Right lung (tissue), 5 donors: Measurements from ENCODE around the gene C7. TPM values are rescaled to one million over a fixed set of nuclear protein-coding genes. Genes with fewer than 3 reads are reported as not detected.
"Not testable (repeated sequence)": the region's sequence is repeated elsewhere in the genome, so short reads cannot be mapped to it uniquely, and the experiment has no call there.

Experiments
- DNase-seq, 2 donors: peaks; one replicate each; pipeline ENCODE4 v3.0.0-alpha.2; 2013
- polyA plus RNA-seq, 5 donors: library from polyadenylated mRNA; unstranded; fragments of 120-200 nt; gene quantifications; one replicate each; pipeline versions ENCODE4 v1.2.1 to v1.2.3, GENCODE V29; 2013; ENCODE audit warnings: inconsistent platforms in 1 of 5, low replicate concordance in 1 of 5; ENCODE audit not compliant: insufficient read length in 5 of 5, insufficient read depth in 1 of 5

C7 gene
- polyA plus RNA-seq, 5 donors, result 406 to 534 (median 507) TPM

DNA sequence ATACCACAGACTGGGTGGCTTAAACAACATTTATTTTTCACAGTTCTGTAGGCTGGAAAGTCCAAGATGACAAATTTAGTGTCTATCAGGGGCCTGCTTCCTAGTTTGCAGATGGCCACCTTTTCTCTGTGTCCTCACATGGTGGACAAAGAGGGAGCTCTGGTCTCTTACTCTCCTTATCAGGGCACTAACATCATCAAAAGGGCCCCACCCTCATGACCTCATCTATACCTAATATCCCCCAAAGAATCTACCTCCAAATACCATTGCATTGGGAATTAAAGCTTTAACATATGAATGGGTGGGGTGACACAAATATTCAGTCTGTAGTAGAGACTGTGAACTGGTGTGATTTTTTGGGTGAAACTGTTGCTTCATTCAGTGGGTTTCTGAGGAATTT, 78.1 kb downstream of the C7 start:
- DNase-seq, result no peak

DNA sequence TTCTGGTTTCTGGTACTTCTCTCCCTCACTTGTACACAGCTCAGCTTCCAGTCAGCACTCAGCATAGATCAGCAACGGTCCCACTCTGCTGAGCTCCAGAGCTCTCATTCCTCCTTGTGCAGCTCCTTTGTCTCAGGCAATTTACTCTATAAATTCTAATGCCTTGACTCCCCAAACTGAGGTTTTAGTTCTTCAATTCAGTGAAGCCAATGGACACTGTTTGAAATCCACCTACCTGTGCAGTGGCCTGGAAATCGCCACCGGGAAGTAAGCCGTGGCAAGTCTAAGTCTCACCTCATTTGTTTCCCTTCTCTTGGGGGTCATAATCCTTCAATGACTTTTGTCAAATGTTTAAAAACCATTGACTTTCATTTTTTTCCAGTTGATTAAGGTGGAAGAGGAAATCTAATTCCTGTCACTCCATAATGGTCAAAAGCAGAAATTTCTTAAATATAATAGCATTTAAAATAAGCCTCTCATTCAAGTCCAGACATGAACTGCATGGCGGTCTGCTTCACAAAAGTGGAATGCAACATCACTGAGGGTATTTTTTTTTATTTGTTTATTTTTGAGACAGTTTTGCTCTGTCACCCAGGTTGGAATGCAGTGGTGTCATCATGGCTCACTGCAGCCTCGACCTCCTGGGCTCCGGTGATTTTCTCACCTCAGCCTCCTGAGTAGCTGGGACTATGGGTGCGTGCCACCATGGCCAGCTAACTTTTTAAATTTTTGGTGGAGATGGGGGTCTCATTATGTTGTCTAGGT, 79.6 kb downstream of the C7 start:
- DNase-seq, result no peak

DNA sequence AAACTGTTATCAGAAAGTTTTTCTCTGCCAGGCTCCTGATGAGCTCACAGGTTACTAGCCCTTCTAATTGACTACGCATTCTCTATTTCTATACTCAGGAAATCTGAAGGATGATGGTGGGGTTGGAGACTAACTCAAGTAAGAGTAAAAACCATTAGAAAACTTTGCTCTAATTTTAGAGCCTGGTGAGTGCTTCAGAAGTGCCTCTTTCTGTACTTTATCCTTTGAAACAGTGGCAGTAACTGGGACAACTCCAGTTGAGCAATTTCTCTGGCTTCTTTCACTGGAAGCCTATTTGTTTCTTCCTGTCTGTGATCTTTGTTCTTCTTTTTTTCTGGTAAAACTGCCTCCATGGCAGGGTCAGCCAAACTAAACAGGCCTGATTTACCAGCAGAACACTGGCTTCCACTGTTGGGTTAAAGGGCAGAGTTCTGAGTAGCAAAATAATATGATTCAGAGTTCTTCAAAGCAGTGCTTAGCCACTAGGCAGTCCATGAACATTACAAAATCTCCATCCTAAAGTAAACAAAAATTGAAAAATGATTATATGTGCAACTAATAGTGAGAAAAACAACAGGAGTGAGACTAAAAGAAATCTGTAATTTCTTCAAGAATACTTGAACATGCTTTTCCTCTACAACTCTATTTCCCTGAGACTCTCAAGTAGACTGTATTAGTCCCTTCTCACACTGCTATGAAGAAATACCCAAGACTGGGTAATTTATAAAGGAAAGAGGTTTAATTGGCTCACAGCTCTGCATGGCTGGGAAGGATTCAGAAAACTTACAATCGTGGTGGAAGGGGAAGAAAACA, 82.1 kb downstream of the C7 start:
- peak; percentile 81 to 89 for DNase-seq

DNA sequence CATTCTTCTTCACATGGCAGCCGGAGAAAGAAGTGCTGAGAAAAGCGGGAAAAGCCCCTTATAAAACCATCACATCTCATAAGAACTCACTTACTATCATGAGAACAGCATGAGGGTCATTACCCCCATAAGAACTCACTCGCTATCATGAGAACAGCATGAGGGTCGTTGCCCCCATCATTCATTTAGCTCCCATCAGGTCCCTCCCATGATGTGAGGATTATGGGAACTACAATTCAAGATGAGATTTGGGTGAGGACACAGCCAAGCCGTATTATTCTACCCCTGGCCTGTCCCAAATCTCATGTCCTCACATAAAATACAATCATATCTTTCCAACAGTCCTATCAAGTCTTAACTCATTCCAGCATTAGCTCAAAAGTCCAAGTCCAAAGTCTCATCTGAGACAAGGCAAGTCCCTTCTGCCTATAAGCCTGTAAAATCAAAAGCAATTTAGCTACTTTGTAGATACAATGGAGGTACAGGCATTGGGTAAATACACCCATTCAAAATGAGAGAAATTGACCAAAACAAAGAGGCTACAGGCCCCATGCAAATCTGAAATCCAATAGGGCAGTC, 82.8 kb downstream of the C7 start:
- no peak for DNase-seq

DNA sequence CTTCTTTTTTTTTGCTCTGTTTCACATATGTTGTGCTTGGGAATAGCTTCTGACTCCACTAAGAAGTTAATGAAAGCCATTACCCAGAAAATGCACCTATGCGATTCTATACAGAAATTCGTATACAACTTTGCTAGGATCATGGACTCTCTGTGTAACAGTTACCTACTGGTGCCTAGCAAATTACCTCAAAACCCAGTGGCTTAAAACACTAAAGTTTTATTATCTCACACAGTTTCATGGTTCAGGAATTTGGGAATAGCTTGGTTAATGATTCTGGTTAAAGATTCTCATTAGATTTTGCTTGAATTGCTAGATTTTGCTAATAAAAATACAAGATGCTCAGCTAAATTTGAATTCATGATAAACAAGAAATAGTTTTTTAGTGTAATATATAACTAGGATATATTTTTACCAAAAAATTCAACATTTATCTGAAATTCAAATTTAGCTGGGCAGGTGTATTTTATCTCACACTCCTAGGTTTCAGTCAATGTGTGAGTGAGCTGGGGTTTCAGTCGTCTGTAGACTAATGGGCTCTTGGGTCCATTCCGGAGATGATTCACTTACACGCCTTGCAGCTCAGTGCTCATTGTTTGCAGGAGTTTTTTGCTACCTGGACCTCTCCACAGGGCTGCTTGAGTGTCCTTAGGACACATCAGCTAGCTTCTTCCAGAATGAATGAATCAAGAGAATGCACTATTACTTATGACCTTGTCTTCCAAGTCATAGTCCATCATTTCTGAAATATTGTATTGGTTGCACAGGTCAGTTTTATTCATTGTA, 86.7 kb downstream of the C7 start:
- DNase-seq, result no peak

DNA sequence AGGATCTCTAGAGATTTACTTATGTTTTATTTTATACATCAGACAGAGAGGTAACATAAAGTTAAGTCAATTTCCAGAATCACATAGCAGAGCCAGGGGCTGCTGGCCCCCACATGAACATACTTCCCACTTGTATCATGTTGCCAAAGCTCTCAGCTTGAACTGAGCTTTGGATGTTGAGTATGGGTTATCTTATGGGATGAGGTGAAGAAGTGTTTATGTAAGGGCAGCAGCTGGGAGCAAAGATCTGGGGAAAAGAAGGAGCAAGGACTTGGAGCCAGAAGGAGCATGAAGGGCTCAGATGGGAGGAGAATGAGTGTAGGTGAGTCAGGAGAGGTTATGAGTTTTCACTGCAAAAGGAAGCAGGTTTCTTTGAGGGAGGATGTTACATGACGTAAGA, 89.8 kb downstream of the C7 start:
- DNase-seq, result no peak

DNA sequence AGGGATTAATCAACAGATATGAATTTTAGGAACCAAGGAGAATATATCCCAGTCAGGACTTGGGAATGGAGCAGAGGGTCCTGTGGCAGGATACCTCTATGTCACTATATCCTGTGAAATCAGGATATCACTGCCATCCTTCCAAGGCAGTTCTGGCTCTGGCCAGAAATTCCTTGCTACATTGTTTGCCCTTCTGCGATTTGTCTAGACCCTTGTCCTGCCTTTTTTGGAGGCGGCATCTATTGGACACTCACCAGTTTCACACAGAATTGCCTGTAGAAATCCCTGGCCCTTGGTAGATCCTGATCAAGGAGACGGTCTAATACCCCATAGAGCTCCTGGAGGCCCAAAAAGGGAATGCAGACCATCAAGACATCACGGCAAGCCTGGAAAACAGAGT, 90.7 kb downstream of the C7 start:
- DNase-seq, result no peak

DNA sequence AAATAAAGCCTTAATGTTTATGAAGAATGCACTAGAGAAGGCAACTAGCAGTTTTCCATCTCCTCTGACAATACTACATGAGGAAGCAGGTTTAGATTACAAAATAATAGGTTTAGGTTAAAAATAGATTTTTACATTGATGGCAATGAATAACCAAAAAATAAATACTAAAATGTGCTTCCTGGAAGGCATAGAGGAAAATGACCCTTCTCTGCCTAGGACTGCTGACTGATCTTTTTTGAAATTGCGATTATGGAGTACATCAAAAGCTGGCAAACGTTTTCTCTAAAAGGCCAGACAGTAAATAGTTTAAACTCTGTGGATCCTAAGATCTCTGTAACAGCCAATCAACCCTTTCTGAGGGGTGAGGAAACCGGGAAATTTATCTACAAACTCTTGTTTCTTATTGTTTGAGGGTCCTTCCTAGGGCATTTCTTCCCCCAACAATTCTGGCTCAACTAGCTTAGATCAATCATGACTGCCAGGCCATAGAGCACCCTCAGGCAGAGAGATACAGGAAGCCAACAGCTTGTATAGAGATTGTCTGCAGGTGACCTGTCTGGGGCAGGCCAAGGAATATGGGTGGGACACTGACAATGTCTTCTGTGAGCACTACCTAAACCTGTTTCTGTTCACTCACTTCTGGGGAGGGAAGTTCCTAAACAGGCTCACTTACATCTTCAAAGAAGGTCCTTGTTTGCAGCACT, 94.5 kb downstream of the C7 start:
- no peak for DNase-seq

DNA sequence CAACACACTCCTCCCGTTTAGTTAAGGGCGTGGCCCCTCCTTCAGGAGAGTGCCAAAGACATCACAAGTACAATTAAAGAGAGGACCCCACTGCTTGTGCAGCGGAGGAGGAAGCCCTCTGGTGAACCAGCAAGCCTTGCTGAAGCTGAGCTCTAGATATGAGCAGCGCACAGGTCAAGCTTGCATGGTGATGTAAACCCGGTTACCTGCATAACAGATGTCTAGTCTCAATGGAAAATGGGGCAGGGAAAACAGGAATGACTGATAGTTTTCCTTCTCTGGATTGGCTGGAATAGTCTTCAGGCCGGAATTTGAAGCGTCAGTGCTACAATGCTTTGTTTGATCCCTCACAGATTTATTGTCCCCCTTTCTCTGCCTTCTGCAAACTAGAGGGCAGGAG, 95.6 kb downstream of the C7 start:
- no peak for DNase-seq

DNA sequence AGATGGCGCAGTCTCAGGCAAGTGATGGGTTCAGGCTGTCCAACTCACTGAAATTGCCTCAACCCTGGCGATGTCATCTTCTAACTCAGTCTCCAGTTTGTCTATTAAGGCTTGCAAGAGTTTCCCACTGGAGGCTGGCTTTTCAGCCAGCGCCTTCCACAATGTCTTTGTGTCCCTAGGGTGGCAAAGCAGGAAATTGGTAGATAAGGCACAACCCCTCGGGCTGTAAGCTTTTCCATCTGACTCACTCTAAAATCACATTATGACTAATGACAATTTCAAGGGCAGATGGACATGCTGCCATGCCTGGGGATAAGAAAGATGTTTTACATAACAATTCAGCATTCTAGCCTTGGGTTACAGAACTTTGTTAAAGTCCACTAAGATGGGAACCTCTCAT, 99.9 kb downstream of the C7 start:
- no peak for DNase-seq

DNA sequence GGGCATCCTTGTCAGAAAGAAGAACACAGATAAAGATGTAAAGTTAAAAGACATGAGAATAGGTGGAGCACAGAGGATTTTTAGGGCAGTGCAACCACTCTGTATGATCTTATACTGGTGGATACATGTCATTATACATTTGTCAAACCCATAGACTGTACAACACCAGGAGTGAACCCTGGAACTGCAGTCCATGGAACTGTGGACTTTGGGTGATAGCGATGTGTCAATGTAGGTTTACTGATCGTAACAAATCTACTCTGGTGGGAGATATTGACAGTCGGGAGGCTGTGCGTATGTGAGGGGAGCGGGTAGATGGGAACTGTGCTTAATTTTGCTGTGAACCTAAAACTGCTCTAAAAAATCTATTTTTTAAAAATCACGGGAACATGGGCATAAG, 101.3 kb downstream of the C7 start:
- DNase-seq, result no peak

DNA sequence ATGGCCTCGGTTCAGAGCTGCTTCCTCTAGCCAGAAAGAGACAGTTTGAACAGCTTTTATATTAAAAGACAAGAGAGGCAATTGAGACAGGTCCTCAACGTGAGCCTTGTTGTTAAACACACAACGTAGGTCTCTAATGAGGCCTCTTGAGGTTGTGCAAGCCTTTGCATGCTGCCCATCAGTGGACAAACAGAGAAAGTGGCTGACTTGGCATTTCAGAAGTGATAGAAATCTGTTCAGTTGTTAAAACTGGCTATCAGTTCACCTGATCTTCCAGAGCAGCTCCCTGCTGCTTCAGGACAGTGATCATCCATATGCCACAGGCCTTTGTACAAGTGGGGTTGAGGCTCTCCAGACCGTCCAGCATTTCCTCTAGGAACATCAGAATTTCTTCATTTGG, 103.0 kb downstream of the C7 start:
- DNase-seq, result no peak

DNA sequence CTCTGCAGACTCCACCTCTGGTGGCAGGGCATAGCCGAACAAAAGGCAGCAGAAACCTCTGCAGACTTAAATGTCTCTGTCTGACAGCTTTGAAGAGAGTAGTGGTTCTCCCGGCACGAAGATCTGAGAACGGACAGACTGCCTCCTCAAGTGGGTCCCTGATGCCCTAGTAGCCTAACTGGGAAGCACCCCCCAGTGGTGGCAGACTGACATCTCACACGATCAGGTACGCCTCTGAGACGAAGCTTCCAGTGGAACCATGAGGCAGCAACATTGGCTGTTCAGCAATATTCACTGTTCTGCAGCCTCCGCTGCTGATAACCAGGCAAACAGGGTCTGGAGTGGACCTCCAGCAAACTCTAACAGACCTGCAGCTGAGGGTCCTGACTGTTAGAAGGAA, 113.3 kb downstream of the C7 start:
- not testable (repeated sequence) for DNase-seq

Other genes with a start within 250 kb of the C7 start
- 1 to 10 TPM; 2.2 to 4.7 (median 3.4) TPM for gene PTGER4, start 229.6 kb upstream of the C7 start, polyA plus RNA-seq
- gene TTC33, start 153.5 kb upstream of the C7 start, polyA plus RNA-seq, result 10 to 100 TPM; 20.1 to 44.6 (median 36.1) TPM
- gene PRKAA1, start 111.1 kb upstream of the C7 start, polyA plus RNA-seq, result 10 to 100 TPM; 43.9 to 90.2 (median 78.8) TPM
- 1,000 to 10,000 TPM; 2,210 to 2,870 (median 2,405) TPM for gene RPL37, start 74.3 kb upstream of the C7 start, polyA plus RNA-seq
- gene CARD6, start 68.1 kb upstream of the C7 start, polyA plus RNA-seq, result 1 to 10 TPM; 4.3 to 7.4 (median 6.7) TPM
- 1 to 10 TPM in 1 of 5 donors, under 1 TPM in 4; 0.13 to 2.7 (median 0.85) TPM for gene MROH2B, start 161.8 kb downstream of the C7 start, polyA plus RNA-seq